ENCODE measurements around the gene WDR5B. TPM values are rescaled to one million over a fixed set of nuclear protein-coding genes. Genes with fewer than 3 reads are reported as not detected.

Gene WDR5B
- total RNA-seq, 1 donor from 2014 or later: 11.8 TPM

DNA sequence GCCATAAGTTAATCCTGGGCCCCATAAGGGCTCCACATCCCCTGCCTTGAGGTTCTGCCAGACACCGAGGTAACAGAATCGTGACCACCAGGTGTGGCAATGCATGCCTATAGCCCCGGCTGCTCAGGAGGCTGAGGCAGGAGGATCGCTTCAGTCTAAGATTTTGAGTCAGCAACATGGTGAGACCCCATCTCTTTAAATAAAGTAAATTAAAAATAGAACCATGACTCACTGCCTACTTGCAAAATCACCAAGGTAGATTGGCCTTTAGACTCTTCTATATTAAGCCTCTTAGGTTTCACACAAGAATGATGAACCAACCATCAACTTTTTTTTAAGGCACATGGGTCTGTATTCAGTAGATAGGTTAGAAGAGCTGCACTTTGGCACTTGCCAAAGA, 9.7 kb downstream of the WDR5B start:
- H3K27me3 ChIP-seq: no peaks in the 10 kb centered on the region
- H3K27ac ChIP-seq: no peak overlapping the region
- no peak overlapping the region for H3K4me2 ChIP-seq
- no peak for TF ChIP-seq EZH2 (IDR thresholded peaks at IDR 0.05)
- TF ChIP-seq EZH2phosphoT487 (IDR thresholded peaks at IDR 0.05): no peak
- H3K79me2 ChIP-seq (ENCODE audit: low read depth): no peaks in the 10 kb centered on the region
- no peaks in the 10 kb centered on the region for H3K9me3 ChIP-seq (ENCODE audit: low read depth)
- H2AFZ ChIP-seq (replicated peaks): no peak overlapping the region
- Mint-ChIP-seq H3K27me3 (ENCODE audit: insufficient read depth, low read depth) (no peaks in the 10 kb centered on the region), H3K4me1 (no peaks in the 10 kb centered on the region), H3K27ac (no peak overlapping the region), H3K36me3 (peaks cover 3% of the 10 kb centered on the region), H3K9me3 (no peaks in the 10 kb centered on the region), H3K4me3 (no peak overlapping the region)
- no peaks in the 10 kb centered on the region for H4K20me1 ChIP-seq (ENCODE audit: low read depth)
- H3K36me3 ChIP-seq: no peaks in the 10 kb centered on the region
- H3K4me3 ChIP-seq: no peak overlapping the region
- H3K9ac ChIP-seq: no peak overlapping the region
- H3F3A ChIP-seq (ENCODE audit: low read depth): no peaks in the 10 kb centered on the region
- no peaks in the 10 kb centered on the region for H3K4me1 ChIP-seq
- no peak for DNase-seq (ENCODE audit: low spot score)

- no peaks in the 10 kb centered on the region for H3K27me3 ChIP-seq
- H3K27ac ChIP-seq: no peak overlapping the region
- no peaks in the 10 kb centered on the region for H3K36me3 ChIP-seq
- no peak overlapping the region for H3K4me3 Mint-ChIP-seq
- H2AFZ ChIP-seq (replicated peaks): no peak overlapping the region
- no peak overlapping the region for H3K4me3 ChIP-seq
- no peaks in the 10 kb centered on the region for H3K9me3 Mint-ChIP-seq
- no peaks in the 10 kb centered on the region for H4K20me1 ChIP-seq (ENCODE audit: low read depth)
- H3F3A ChIP-seq (ENCODE audit: low read depth): no peaks in the 10 kb centered on the region
- H3K27ac Mint-ChIP-seq: no peak overlapping the region
- H3K4me1 Mint-ChIP-seq: no peaks in the 10 kb centered on the region
- H3K4me1 ChIP-seq: no peaks in the 10 kb centered on the region
- no peaks in the 10 kb centered on the region for H3K79me2 ChIP-seq (ENCODE audit: low read depth)
- no peak for DNase-seq (ENCODE audit: low spot score)
- H3K36me3 Mint-ChIP-seq: peaks cover 2% of the 10 kb centered on the region
- no peak overlapping the region for H3K4me2 ChIP-seq
- H3K27me3 Mint-ChIP-seq (ENCODE audit: insufficient read depth, low read depth): no peaks in the 10 kb centered on the region
- TF ChIP-seq EZH2phosphoT487 (IDR thresholded peaks at IDR 0.05) (no peak), EZH2 (IDR thresholded peaks at IDR 0.05) (no peak)
- TF ChIP-seq, protein P1, sequence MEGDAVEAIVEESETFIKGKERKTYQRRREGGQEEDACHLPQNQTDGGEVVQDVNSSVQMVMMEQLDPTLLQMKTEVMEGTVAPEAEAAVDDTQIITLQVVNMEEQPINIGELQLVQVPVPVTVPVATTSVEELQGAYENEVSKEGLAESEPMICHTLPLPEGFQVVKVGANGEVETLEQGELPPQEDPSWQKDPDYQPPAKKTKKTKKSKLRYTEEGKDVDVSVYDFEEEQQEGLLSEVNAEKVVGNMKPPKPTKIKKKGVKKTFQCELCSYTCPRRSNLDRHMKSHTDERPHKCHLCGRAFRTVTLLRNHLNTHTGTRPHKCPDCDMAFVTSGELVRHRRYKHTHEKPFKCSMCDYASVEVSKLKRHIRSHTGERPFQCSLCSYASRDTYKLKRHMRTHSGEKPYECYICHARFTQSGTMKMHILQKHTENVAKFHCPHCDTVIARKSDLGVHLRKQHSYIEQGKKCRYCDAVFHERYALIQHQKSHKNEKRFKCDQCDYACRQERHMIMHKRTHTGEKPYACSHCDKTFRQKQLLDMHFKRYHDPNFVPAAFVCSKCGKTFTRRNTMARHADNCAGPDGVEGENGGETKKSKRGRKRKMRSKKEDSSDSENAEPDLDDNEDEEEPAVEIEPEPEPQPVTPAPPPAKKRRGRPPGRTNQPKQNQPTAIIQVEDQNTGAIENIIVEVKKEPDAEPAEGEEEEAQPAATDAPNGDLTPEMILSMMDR (IDR thresholded peaks at IDR 0.05): no peak
- no peak overlapping the region for H3K9ac ChIP-seq
- H3K9me3 ChIP-seq (ENCODE audit: low read depth): no peaks in the 10 kb centered on the region
Observed at GRCh38 chr3:122405015-122405414, 10.8 kb downstream of the WDR5B start.

DNA sequence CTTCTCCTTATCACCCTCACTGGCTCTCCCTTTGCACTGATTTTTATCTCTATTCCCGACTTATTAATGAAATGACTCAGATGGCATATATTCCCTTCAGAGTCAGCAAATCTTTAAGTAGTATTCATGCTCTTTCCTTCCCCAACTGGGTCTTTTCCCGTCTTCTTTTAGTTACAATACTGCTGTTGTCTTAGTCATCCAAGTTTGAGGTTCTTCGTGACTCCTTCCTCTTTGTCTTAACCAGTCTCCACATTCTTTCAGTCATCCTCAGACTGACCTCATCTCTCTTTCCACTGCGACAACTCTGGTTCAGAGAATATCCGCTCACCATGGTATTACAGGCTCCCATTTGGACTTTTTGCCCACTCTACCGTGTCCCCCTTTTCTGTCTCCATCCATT, 12.4 kb downstream of the WDR5B start:
- Histone ChIP-seq H3K9me3 (ENCODE audit: low read depth) (no peaks in the 10 kb centered on the region), H3F3A (ENCODE audit: low read depth) (no peaks in the 10 kb centered on the region), H3K27me3 (no peaks in the 10 kb centered on the region), H4K20me1 (ENCODE audit: low read depth) (no peaks in the 10 kb centered on the region), H2AFZ (replicated peaks) (no peak overlapping the region), H3K27ac (no peak overlapping the region), H3K9ac (no peak overlapping the region), H3K4me1 (no peaks in the 10 kb centered on the region), H3K79me2 (ENCODE audit: low read depth) (no peaks in the 10 kb centered on the region), H3K4me2 (no peak overlapping the region), H3K4me3 (no peak overlapping the region), H3K36me3 (no peaks in the 10 kb centered on the region)
- Mint-ChIP-seq H3K36me3 (no peaks in the 10 kb centered on the region), H3K27me3 (ENCODE audit: insufficient read depth, low read depth) (no peaks in the 10 kb centered on the region), H3K9me3 (no peaks in the 10 kb centered on the region), H3K4me1 (no peaks in the 10 kb centered on the region), H3K4me3 (no peak overlapping the region), H3K27ac (no peak overlapping the region)
- TF ChIP-seq, protein P1 (IDR thresholded peaks at IDR 0.05): no peak
- TF ChIP-seq EZH2 (IDR thresholded peaks at IDR 0.05) (no peak), EZH2phosphoT487 (IDR thresholded peaks at IDR 0.05) (no peak)
- DNase-seq (ENCODE audit: low spot score): no peak

DNA sequence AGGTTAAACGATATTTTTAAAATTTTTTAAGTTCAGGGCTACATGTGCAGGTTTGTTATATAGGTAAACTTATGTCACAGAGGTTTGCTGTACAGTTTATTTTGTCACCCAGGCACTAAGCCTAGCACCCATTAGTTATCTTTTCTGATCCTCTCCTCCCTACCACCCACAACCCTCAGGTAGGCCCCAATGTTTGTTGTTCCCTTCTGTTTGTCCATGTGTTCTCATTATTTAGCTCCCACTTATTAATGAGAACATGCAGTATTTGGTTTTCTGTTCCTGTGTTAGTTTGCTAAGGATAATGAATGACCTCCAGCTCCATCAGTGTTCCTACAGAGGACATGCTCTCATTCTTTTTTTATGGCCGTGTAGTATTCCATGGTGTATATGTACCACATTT, 16.9 kb downstream of the WDR5B start:
- H3K27me3 Mint-ChIP-seq (ENCODE audit: insufficient read depth, low read depth): no peaks in the 10 kb centered on the region
- H3K4me3 ChIP-seq: no peak overlapping the region
- H3K36me3 ChIP-seq: no peaks in the 10 kb centered on the region
- no peaks in the 10 kb centered on the region for H3K27me3 ChIP-seq
- H3K27ac Mint-ChIP-seq: no peak overlapping the region
- H3F3A ChIP-seq (ENCODE audit: low read depth): no peaks in the 10 kb centered on the region
- DNase-seq (ENCODE audit: low spot score): no peak
- no peaks in the 10 kb centered on the region for H3K9me3 Mint-ChIP-seq
- no peaks in the 10 kb centered on the region for H3K36me3 Mint-ChIP-seq
- H4K20me1 ChIP-seq (ENCODE audit: low read depth): no peaks in the 10 kb centered on the region
- H3K27ac ChIP-seq: no peak overlapping the region
- H3K79me2 ChIP-seq (ENCODE audit: low read depth): no peaks in the 10 kb centered on the region
- H3K4me2 ChIP-seq: no peak overlapping the region
- H2AFZ ChIP-seq (replicated peaks): no peak overlapping the region
- no peaks in the 10 kb centered on the region for H3K4me1 Mint-ChIP-seq
- no peak overlapping the region for H3K9ac ChIP-seq
- H3K4me1 ChIP-seq: no peaks in the 10 kb centered on the region
- no peaks in the 10 kb centered on the region for H3K9me3 ChIP-seq (ENCODE audit: low read depth)
- H3K4me3 Mint-ChIP-seq: no peak overlapping the region
- no peak for TF ChIP-seq EZH2phosphoT487 (IDR thresholded peaks at IDR 0.05)
- TF ChIP-seq, protein P1 (IDR thresholded peaks at IDR 0.05): no peak
